ENCODE data around the gene UBL4B. TPM values are rescaled to one million over a fixed set of nuclear protein-coding genes. Genes with fewer than 3 reads are reported as not detected.

The UBL4B gene
- polyA plus RNA-seq, 3 donors, result 0.07 to 0.45 (median 0.09) TPM

- no peak overlapping the region for H3K27ac ChIP-seq (ENCODE audit: low read depth, low read length)
- WGBS, 3 donors, result 11 to 22% (median 20%) methylated on average over 8 of the region's 8 CpGs
These were observed 6.0 kb upstream of the UBL4B start for GRCh38 chr1:110106013-110106941.

GRCh38 chr1:110107867-110108469 is 4.3 kb upstream of the UBL4B start:
- no peak overlapping the region for H3K27ac ChIP-seq (ENCODE audit: low read depth, low read length)
- WGBS, 3 donors, result 54 to 70% (median 59%) methylated on average over 7 of the region's 7 CpGs

GRCh38 chr1:110111081-110111480 is 1.2 kb upstream of the UBL4B start:
- H3K27ac ChIP-seq (ENCODE audit: low read depth, low read length), result no peak overlapping the region
- WGBS, 3 donors, result 78 to 93% (median 85%) methylated on average over 4 of the region's 4 CpGs

- WGBS, 3 donors, result 58 to 81% (median 81%) methylated on average over 9 of the region's 9 CpGs
- H3K27ac ChIP-seq (ENCODE audit: low read depth, low read length), result no peak overlapping the region
These were observed 413 bp downstream of the UBL4B start for GRCh38 chr1:110112656-110113055.

GRCh38 chr1:110113551-110113950 is 1.3 kb downstream of the UBL4B start:
- no peak overlapping the region for H3K27ac ChIP-seq (ENCODE audit: low read depth, low read length)
- WGBS, 3 donors, result 65 to 68% (median 66%) methylated on average over 5 of the region's 5 CpGs

GRCh38 chr1:110114173-110114572 is 1.9 kb downstream of the UBL4B start:
- H3K27ac ChIP-seq (ENCODE audit: low read depth, low read length), result no peak overlapping the region
- 67 to 91% (median 78%) methylated on average over 5 of the region's 5 CpGs for WGBS, 3 donors

- no peak overlapping the region for H3K27ac ChIP-seq (ENCODE audit: low read depth, low read length)
- 40 to 60% (median 54%) methylated on average over 5 of the region's 5 CpGs for WGBS, 3 donors
These were observed 2.5 kb downstream of the UBL4B start for GRCh38 chr1:110114784-110115183.

GRCh38 chr1:110118636-110119396 is 6.6 kb downstream of the UBL4B start:
- 61 to 74% (median 71%) methylated on average over 7 of the region's 7 CpGs for WGBS, 3 donors
- no peak overlapping the region for H3K27ac ChIP-seq (ENCODE audit: low read depth, low read length)

GRCh38 chr1:110119843-110120242 is 7.6 kb downstream of the UBL4B start:
- no peak overlapping the region for H3K27ac ChIP-seq (ENCODE audit: low read depth, low read length)
- 75 to 82% (median 76%) methylated on average over 2 to 3 of the region's 3 CpGs for WGBS, 3 donors

GRCh38 chr1:110120960-110121561 is 8.8 kb downstream of the UBL4B start:
- WGBS, 3 donors, result 25 to 45% (median 36%) methylated on average over 12 of the region's 12 CpGs
- no peak overlapping the region for H3K27ac ChIP-seq (ENCODE audit: low read depth, low read length)

GRCh38 chr1:110123224-110123623 is 11.0 kb downstream of the UBL4B start:
- H3K27ac ChIP-seq (ENCODE audit: low read depth, low read length), result no peak overlapping the region
- 58 to 62% (median 59%) methylated on average over 3 of the region's 3 CpGs for whole genome bisulfite sequencing, 3 donors

GRCh38 chr1:110125810-110126209 is 13.6 kb downstream of the UBL4B start:
- 92 to 95% (median 94%) methylated on average over 4 of the region's 4 CpGs for WGBS, 3 donors
- H3K27ac ChIP-seq (ENCODE audit: low read depth, low read length), result no peak overlapping the region

GRCh38 chr1:110130113-110130591 is 17.9 kb downstream of the UBL4B start:
- H3K27ac ChIP-seq (ENCODE audit: low read depth, low read length), result no peak overlapping the region
- WGBS, 3 donors, result 3 to 6% (median 4%) methylated on average over 29 to 31 of the region's 31 CpGs

- no peak overlapping the region for H3K27ac ChIP-seq (ENCODE audit: low read depth, low read length)
- 68 to 73% (median 72%) methylated on average over 7 of the region's 7 CpGs for WGBS, 3 donors
These were observed 18.7 kb downstream of the UBL4B start for GRCh38 chr1:110130989-110131388.

- H3K27ac ChIP-seq (ENCODE audit: low read depth, low read length), result no peak overlapping the region
These were observed 20.4 kb downstream of the UBL4B start for GRCh38 chr1:110132682-110133081.

GRCh38 chr1:110133436-110133835 is 21.2 kb downstream of the UBL4B start:
- WGBS, 3 donors, result 71 to 91% (median 75%) methylated on average over 4 of the region's 4 CpGs
- H3K27ac ChIP-seq (ENCODE audit: low read depth, low read length), result no peak overlapping the region

- H3K27ac ChIP-seq (ENCODE audit: low read depth, low read length), result no peak overlapping the region
- 39 to 70% (median 62%) methylated on average over 11 of the region's 11 CpGs for WGBS, 3 donors
These were observed 21.9 kb downstream of the UBL4B start for GRCh38 chr1:110134050-110134595.

GRCh38 chr1:110135246-110135645 is 23.0 kb downstream of the UBL4B start:
- H3K27ac ChIP-seq (ENCODE audit: low read depth, low read length), result no peak overlapping the region
- WGBS, 3 donors, result 22 to 62% (median 61%) methylated on average over 4 of the region's 4 CpGs

Data from adipose tissue (tissue), 3 donors.